Measurements from ENCODE around the gene ZNF830.
A peak's percentile ranks its signal among the peaks of the same experiment; 100 is the strongest.
"Not testable (repeated sequence)": the region's sequence is repeated elsewhere in the genome, so short reads cannot be mapped to it uniquely, and the experiment has no call there.

ZNF830 gene, protein sequence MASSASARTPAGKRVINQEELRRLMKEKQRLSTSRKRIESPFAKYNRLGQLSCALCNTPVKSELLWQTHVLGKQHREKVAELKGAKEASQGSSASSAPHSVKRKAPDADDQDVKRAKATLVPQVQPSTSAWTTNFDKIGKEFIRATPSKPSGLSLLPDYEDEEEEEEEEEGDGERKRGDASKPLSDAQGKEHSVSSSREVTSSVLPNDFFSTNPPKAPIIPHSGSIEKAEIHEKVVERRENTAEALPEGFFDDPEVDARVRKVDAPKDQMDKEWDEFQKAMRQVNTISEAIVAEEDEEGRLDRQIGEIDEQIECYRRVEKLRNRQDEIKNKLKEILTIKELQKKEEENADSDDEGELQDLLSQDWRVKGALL

DNA sequence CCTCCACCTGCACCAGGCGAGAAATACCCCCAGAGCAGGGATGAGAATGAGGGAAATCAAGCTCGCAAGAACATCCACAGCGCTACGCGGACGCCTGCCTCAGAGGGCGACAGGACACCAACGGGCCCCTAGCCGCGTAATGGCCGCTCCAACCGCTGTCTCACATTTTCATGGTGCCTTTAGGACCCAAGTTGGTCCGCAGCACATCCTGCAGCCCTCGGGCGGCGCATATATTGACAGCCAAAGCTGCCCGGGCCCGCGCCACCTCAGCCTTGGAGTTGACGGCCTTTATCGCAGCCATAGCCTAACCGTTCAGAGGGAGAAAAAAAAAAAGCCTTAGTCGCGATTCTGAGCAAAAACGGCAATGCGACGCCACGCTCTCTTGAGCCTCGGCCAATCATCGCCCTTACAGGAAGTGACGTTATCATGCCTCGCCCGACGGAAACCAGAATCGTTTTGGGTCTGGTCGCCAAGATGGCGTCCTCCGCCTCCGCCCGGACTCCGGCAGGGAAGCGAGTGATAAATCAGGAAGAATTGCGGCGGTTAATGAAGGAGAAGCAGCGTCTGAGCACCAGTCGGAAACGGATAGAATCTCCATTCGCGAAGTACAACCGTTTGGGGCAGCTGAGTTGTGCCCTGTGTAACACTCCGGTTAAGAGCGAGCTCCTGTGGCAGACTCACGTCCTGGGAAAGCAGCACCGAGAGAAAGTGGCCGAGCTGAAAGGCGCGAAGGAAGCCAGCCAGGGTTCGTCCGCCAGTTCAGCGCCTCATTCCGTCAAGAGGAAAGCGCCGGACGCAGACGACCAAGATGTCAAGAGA is at the start of gene ZNF830, which contains the start of gene CCT6B:
Gene ZNF830 (plus strand): TSS at position 448 of the 819 bp plus-strand sequence. CDS start 27 bp downstream, at position 475.
Gene CCT6B (minus strand): TSS at position 368 of the 819 bp plus-strand sequence. CDS start 67 bp downstream, at position 301.
- DNase-seq (ENCODE audit: low read depth), result peak; percentile 86

DNA sequence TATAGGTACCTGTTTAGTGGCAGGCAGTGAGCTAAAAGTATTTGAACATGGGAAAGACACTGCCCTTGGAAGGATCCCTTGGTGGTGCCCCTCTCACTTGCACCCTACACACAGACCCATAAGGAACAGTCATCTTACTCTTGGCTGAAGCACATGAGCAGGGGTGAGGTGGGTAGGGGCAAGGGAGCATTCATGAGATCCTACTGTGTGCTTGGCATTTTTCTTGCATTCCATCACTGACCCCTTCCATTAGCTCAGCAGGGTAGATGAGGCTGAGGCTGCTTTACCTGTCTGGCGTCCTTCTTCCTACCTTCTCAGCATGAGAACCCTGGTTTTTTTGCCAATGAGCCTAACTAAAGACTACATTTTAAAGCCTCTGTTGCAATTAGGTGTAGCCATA is 48.3 kb upstream of the ZNF830 start:
- no peak for DNase-seq (ENCODE audit: low read depth)

DNA sequence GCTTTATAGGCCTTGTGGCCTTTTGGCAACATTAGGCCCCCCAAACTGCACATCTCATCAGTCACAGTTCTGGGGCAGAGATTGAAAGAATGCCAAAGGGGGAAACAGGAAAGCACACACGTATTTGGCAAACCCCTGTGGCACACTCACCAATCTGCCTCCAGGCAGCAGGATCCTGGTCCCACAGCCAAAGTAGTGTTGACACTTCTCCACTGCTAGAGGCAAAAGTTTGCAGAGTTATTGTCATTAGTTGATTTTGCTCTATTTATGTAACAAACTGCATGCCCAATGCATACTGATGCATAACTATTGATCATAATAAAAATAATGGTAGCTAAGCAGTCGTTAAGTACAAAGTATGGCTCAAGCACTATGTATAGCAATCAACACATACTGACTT is 45.2 kb upstream of the ZNF830 start:
- DNase-seq (ENCODE audit: low read depth), result no peak

DNA sequence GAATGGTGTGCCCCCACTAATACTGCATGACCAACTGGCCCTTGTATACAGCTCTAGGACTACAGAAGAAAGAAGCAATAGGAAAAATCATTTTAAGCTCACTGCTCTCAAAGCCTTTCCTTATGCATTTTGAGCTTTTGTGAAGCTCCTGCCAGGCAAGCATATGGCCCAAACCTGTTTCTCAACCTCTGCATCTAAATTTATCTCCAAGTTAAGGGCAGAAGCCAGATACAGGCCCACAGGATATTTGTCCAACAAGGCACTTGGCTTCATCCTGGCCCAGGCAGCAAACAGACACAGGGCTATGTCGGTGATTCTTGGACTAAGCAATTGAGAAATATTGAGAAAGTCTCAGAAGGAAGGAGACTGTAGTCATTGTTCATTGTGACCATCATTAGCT is 44.0 kb upstream of the ZNF830 start:
- no peak for DNase-seq (ENCODE audit: low read depth)

DNA sequence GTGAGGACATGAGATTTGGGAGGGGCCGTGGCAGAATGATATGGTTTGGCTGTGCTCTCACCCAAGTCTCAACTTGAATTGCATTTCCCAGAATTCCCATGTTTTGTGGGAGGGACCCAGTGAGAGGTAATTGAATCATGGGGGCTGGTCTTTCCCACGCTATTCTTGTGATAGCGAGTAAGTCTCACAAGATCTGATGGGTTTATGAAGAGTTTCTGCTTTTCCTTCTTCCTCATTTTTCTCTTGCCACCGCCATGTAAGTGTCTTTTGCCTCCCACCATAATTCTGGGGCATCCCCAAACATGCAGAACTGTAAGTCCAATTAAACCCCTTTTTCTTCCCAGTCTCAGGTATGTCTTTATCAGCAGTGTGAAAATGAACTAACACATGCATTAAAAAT is 40.7 kb upstream of the ZNF830 start:
- no peak for DNase-seq (ENCODE audit: low read depth)

DNA sequence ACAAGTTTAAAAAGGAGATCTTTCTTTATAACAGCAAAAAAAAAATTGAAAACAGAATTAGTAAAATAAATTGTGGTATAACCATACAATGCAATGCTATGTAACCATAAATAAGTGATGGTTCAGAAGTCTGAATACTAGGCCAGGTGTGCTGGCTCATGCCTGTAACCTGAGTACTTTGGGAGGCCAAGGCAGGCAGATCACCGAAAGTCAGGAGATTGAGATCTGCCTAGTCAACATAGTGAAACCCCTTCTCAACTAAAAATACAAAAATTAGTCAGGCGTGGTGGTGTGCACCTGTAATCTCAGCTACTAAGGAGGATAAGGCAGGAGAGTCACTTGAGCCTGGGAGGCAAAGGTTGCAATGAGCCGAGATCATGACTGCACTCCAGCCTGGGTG is 34.7 kb upstream of the ZNF830 start:
- DNase-seq (ENCODE audit: low read depth), result no peak

DNA sequence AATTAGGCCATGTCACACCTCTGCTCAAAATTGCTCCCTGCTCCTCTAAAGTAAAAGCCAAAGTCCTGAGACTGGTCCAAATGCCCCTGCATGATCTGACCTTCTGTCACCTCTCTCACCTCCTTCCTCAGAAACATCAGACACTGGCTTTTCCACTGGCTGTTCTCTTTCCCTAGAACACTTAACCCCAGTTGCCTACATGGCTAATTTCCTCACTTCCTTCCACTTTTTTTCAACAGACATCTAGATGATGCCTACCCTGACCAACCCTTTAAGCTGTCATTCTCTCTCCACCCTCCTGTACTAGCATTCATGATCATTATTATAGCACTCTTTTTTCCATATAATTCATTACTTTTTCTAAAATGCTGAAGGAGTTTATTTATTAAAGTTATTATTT is 31.1 kb upstream of the ZNF830 start:
- no peak for DNase-seq (ENCODE audit: low read depth)

DNA sequence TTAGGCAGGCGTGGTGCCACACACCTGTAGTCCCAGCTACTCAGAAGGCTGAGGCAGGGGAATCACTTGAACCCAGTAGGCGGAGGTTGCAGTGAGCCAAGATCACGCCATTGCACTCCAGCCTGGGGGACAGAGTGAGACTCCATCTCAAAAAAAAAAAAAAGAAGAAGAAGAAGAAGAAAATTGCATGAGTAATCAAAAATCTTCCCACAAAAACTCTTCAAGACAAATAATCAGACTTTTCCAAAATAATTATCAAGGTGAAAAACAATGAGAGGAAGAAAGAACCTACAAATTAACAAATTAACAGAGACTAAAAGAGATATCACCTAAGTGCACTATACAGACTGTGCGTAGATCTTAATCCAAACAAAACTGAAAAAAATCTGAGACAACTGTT is 10.6 kb upstream of the ZNF830 start:
- not testable (repeated sequence) for DNase-seq (ENCODE audit: low read depth)

DNA sequence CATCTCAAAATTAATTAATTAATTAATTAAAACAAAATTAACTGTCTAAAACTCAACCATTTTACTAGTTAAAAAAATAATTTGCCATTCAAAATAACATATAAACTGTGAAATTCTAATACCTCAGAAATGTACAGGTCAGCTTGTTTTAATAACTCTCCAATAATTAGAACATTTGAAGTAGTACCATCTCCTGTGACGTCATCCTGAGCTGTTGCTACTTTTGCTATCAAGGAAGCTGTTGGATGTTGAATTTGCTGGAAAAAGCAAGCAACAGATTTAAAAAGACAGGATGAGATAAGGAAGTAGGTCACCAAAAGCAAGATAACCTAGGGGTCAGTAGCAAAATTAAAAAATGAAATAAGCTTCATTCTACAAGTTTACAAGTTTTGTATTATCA is 2.9 kb upstream of the ZNF830 start:
- no peak for DNase-seq (ENCODE audit: low read depth)

DNA sequence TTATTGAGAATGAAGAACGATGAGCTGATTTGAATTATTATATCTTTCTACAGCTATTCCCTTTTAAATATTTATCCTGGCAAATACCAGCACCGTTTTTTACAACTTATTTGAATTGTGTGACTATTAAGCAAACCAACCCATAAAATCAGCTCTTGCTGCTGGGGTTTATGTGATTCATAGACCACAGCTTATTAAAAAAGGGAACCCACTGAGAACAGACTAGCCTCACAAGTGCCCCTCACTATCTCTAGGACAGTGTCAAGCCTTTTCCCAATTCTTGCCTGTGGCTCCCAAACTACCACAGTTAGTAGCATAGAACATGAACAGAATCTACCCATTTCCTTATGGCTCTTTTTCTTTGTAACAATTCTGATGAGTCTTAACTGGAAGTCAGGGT is 12.8 kb downstream of the ZNF830 start:
- no peak for DNase-seq (ENCODE audit: low read depth)

DNA sequence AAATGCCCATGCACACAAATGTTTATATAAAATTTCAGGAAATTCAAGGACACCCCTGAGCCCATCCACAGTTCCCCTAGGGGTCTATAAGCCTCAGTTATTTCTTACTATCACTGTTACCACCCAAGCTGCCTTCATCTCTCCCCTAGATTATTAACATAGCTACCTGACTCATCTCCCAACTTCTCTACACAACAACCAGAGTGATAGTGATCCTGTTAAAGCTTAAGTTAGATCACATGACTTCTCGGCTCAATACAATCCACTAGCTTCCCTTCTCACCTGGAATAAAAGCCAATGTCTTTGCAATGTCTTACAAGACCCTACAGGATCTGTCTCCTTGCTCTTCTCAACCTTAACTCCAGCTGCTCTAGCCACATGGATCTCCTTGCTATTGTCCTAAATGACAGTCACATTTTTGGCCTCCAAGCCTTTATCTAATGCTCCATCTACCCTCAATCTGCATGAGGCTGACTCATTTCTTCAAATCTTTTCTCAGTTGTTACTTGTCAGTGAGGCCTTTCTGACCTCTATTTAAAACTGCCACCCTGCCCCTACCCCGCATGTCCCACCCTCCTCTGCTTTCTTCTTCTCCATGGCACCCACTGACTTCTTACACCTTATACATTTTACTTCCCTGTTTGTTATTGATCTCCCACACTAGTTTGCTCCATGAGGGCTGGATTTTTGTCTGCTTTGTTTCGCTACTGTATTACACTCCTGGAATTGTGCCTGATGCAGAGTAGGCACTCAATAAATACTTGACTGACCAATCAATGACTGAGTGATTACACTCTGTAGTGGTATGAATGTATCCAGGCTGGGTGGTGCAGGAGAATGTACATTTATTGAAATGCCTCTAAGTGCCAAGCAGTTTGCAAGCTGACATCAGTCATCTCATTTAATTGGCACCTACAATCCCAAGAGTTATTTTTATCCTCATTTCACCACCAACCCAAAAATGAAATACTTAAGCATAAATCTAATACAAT is 13.8 kb downstream of the ZNF830 start:
- DNase-seq (ENCODE audit: low read depth), result no peak

DNA sequence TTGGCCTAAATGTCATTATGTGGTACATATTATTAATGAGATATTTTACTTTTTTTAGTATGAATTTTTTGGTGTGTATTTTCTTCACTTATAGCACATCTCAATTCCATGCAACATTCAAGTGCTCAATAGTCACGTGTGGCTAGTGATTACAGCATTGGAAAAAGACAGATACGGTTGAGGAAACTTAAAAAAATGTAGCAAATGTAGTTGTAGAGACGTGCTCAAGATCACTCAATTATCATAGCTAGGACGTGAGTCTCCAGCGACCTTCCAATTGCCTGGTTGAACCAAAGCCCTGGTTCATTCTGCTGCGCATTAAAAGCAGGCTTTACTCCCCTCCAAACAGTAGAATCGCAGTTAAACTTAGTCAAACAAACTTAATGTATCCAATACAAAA is 17.8 kb downstream of the ZNF830 start:
- DNase-seq (ENCODE audit: low read depth), result no peak

DNA sequence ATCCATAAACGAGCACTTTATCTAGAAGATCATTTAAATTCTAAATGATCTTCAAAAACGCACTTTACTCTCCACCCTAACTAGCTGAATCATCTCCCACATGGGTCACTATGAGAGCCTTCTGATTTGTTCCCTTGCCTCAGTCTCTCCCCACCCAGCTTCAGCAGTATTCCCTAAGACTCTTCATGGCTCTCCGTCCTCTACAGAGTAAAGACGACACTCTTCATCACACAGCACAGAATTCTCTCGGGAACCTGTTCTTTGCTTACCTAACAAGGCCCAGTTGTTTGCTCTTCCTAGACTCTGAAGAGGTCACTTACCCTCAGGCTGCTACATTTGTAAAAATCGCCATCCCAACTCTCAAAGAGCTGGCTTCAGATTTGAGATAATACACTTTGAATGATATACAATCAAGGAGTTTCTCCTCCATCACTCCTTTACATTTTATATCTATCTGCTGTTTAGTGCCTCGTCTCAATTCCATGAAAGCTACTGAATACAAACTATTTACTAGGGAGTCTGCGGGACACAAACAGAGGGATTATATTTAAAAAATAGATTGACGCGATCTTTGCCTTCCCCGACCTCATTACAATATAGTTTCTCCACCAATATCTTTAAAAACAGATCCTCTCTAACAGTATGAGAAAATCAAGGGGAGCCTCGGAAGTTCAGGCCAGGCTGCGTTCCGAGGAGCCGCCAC is 18.5 kb downstream of the ZNF830 start:
- no peak for DNase-seq (ENCODE audit: low read depth)

DNA sequence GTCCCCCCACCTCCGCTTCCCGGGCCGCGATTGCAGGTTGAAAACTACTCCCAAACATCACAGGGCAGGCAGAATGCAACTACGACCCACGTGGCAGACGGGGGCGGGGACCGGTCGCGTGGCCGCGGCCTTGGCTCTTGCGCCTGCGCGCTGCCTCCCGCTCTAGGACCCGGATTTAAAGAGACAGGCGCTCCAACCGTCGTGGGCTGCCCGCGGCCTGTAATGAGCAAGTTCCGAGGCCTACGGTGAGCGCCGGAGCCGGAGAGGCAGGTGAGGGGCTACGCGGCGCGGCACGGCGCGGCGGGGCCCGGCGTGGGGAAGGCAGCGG is 19.0 kb downstream of the ZNF830 start, which contains the start of gene LIG3:
Gene LIG3 (plus strand): TSS at position 160 of the 328 bp plus-strand sequence. CDS start 2,494 bp downstream, outside the sequence.
- peak; percentile 70 for DNase-seq (ENCODE audit: low read depth)

DNA sequence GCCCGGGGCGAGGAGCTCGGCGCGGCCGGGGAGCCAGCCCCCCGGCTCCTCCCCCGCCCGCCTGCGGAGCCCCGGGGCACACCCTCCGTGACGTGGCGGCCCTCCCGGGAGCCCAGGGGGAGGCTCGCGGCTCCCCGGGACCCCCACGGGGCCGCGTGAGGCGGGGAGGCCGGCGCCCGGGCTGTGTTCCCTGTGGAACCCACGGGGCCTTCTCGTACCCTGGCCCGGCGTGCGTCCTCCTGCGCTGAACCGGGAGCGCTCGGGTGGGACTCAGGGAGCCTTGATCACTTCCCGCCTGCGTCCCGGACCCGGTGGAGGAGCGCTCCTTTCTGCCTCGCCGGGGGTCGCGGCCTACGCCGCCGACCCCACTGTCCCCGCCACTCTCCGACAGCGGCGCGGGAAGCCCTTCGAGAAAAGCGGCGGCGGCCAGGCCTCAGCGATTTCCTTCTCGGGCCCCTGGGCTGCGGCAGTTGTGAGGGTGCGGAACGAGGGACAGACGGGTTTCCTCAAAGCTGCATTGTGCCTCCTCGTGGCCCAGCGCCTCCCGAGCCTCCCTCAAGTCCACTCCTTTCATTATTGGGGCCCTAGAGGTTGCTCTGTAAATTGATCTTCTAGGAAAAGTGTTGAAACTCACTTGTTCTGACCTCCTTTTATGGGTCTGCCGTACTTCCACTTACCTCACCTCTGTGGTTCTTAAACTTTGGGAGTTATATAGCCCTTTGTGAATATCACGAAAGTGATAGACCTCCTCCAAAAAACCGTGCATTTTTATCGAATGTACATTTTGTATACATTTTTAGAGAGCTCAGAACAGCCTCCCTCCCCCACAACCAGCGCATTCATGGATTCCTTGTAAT is 19.6 kb downstream of the ZNF830 start:
- peak; percentile 66 for DNase-seq (ENCODE audit: low read depth)

DNA sequence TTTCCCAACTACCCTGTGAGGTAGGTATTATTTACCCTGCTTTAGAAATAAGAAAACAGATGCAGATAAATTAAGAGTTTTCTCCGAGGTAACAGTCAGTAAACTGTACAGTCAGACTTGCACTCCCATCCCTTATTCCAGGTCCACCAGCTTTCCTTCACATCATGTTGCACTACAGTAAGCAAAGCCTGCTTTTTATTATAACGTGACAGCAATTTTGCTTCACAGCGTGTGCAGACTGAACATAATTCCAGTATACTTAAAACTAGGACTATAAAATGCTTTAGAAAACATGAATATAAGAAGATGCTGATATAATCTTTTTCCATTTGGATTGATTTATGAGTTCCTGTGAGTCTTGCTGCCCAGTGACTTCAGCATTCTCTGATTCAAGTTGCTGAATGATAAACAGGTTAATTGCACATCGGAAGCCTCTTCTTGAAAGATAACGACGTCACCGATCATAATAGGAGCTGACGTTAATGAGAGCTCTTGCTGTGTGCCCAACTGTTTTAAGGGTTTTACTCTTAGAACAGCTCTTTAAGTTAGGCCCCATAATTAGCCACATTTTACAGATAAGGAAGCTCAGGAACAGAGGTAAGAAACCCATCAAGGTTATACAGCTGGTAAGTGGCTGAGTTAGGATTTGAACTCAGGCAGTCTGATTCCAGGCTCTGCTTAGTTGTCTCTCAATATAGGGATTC is 20.4 kb downstream of the ZNF830 start:
- DNase-seq (ENCODE audit: low read depth), result peak; percentile 79

DNA sequence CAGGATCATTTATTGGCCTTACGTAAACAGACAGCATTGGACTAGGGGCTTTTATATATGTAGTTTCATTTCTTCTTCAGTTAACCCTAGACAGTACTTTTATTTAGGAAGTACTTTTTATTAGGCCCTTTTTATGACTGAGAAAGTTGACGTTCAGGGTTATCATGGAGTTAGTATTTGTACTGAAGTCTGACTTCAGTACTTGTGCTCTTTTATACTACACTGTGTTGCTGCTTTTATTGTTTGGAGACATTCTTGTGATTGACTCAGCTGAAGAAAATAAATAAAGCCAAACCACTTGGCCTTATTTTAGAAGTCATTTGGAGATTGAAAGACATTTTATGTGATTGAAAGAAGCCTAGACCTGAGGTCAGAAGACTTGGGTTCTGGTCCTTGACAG is 25.9 kb downstream of the ZNF830 start:
- no peak for DNase-seq (ENCODE audit: low read depth)

DNA sequence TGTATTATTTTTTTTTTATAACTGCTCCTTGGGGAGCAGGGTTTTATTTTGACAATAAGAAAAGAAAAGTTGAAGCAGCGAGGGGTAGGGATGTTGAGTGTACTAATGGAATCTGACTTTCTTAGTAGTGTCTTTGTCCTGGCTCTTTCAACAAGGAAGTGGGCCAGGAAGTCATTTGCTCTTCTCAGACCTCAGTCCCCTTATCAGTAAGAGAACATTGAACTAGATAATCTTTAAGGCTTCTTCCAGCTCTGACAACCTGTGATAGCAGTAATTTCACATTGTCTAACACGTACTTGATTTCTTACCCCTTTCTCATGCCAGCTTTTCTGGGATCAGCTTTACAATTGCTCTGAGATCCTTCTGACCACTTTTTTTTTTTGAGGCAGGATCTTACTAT is 27.3 kb downstream of the ZNF830 start:
- DNase-seq (ENCODE audit: low read depth), result peak; percentile 66

DNA sequence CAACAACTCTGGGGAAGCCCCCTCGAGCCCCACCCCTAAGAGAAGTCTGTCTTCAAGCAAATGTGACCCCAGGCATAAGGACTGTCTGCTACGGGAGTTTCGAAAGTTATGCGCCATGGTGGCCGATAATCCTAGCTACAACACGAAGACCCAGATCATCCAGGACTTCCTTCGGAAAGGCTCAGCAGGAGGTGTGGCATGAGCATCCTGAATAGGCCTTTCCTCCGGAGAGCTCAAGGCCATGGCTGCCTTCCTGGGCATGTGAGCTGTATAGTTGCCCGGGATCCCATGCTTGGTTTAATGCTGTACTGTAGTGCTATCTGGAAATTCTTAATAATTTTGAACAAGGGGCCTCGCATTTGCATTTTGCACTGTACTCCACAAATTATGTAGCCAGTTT is 28.1 kb downstream of the ZNF830 start:
- no peak for DNase-seq (ENCODE audit: low read depth)

DNA sequence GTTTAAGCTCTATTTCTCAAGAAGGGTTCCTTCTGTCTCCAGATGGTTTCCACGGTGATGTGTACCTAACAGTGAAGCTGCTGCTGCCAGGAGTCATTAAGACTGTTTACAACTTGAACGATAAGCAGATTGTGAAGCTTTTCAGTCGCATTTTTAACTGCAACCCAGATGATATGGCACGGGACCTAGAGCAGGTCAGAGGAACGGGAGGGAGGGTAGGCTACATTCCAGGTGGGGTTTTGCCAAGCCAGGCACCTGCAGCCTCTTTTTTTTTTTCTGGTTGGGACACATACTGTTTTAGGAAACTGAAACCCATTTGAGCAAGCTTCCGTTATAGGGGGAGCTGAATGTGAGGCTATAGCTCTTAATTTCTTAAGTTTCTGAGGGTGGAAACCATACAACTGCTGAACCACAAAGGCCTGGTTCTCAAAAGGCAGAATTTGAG is 29.6 kb downstream of the ZNF830 start:
- DNase-seq (ENCODE audit: low read depth), result no peak

Measured in CMK (cell line).